GM19324 (cell line): ENCODE measurements around the gene FIBP.

Experiments
- ATAC-seq: cut with Tn5 transposase; IDR thresholded peaks from one replicate; pipeline ENCODE4 v1.9.1; 2021; ENCODE audit warnings: mild to moderate bottlenecking, moderate library complexity; ENCODE audit not compliant: unreplicated experiment, low FRiP score

Gene FIBP

DNA sequence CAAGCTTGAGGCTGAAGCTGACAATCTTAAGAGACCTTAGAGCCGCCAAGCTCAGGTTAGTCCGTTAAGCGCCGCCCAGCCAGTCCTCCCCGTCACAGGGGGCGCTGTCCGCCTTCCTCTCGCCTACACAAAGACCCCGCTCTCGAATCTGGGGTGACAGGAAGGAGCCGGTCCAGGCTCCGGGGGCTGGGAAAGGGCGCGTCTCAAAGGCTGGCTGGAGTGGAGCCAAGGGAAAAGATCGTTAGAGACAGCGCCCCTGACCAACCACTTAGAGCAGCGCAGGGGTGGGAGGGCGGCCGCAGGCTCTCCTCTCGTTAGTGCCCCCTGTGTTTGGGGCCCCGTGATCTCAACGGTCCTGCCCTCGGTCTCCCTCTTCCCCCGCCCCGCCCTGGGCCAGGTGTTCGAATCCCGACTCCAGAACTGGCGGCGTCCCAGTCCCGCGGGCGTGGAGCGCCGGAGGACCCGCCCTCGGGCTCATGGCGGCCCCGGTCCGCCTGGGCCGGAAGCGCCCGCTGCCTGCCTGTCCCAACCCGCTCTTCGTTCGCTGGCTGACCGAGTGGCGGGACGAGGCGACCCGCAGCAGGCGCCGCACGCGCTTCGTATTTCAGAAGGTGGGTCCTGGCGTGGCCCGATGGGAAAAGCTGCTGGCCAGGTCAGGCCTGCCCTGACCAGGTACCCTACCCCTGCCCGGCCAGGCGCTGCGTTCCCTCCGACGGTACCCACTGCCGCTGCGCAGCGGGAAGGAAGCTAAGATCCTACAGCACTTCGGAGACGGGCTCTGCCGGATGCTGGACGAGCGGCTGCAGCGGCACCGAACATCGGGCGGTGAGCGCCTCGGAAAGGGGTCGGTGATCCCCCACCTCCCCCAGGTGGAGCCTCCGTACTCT is 27.8 kb downstream of the FIBP start, which contains the start of gene MUS81:
Gene MUS81, plus strand, starts transcription at position 156 of the 887 bp plus-strand sequence. Its CDS starts 321 bp downstream, at position 477.
- peak; percentile 20 for ATAC-seq

DNA sequence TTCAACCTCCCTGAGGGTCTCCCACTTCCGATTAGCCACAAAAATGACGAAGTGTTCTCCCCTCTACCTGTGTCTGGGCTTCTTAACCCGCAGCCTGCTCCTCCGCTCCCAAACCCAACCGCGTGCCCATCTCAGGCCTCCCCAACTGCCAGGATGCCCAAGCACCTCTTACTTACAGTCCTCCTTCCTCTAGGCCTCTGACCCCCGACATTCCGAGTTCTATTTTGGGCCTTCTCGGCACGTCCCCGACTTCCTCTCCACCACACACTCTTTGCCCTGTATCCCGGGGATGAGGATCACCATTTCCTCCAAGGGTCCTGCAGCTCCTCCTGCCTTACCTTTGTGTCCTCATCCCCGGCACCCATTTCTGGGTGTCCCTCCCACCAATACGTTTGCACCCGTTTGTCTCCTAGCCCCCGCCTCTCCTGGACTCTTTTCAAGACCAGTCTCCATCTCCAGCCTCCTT is 28.4 kb downstream of the FIBP start:
- no peak for ATAC-seq

DNA sequence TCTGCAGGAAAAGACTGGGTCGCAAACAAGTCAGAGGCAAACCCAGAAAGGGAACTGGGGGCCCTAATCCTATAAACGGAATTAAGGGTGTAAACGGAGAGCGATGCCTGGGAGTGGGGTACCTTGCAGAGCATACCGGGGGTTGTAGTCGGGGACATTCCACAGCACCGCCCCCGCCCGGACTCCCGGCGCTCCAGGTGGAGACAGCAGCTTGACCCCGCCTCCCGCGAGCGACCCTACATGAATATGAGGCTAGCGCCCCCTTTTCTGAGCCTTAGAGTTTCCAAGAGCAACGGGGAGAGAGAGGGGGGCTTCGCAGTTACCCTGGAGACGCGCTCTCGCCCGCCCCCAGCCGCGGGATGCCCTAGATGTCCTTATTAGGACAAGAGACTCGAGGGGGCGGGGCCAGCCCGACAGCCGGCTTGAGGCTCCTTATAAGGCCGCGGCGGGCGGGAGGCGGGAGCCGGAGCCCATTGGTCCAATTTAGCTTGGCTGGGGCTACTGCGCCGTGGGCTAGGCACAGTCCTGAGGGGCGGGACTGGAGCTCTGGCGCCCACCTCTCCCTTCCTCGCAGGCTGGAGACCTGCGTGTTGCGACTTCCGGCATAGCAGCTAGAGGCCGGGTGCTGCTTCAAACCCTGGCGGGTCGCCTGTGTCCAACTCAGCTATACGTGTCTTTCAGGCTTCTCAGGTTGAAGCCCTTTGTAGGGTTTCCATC is 29.0 kb downstream of the FIBP start:
- ATAC-seq = peak; percentile 53

DNA sequence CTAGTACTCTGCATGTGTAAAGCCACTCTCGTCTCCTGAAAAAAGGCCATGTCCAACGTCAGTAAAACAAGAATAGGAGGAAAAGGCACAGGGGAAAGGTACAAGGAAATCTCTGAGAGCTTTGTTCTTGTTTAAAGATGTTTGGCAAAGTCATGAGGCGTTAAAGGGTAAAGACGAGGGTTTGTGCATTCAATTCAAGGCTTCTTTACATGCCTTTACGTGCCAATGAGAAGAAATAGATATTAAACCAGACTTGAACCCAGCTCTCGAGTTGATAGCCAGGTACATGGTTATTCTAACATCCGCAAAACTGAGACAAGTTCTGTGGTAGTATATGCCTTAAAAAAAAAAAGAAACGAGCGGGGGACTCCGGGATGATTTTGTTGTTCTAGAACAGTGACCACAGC is 29.6 kb downstream of the FIBP start:
- ATAC-seq = no peak

DNA sequence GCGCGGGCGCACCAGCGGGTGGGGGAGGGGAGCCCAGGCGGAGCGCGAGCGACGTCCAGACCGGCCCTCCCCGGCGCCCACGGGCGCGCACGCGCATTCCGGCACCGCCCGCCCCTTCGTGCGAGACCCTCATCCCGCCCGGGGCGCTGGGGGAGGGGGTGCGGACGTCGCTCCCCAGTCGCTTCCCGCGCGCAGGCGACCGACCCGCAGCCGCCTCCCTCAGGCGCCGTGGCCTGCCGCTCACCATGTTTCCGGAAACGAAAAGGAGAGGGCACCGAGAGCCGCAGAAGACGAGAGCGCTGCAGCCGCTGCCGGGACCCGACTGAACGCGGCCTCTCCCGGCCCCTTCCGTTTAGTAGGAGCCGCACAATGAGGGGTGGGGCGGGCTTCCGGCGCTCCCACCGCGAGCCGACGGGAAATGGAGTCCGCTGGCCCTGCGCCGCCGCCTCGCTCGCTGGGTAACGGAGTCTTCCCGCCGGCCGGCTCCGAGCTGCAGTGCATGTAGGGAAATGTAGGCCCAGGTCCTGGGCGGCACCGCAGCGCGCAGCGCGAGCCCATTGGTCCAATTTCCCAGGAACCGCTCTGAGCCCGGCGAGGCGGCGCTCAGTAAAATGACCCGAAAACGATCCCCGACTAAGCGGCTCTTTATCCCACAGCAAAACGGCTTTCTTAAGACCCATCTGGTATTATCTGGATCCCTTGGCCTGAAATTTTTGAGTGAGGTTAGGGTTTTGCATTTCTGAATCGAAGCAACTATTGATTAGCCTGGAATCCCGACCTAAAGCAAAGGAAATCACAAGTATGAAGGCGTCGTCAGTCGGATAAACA is 30.2 kb downstream of the FIBP start, which contains the start of gene CFL1:
Gene CFL1, minus strand, starts transcription at position 328 of the 828 bp plus-strand sequence. Its CDS starts 81 bp downstream, at position 247.
- peak; percentile 58 for ATAC-seq

DNA sequence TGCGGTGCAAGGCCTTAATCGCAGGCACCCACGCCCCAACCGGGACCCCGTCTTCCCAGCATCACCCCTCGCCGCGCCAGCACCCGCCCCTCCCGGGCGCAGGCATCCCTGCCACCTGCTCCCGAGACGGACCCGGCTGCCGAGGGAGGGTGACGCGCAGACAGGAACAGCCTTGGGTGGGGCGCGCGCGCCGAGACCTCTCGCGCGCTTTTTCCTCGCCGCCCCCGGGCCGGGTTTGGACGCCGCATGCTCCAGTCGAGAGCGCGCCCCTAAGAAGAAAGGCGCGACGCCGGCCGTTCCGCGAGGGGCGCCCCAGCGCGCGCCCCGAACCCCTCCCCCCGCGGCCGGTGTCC is 30.8 kb downstream of the FIBP start:
- ATAC-seq = peak; percentile 10

DNA sequence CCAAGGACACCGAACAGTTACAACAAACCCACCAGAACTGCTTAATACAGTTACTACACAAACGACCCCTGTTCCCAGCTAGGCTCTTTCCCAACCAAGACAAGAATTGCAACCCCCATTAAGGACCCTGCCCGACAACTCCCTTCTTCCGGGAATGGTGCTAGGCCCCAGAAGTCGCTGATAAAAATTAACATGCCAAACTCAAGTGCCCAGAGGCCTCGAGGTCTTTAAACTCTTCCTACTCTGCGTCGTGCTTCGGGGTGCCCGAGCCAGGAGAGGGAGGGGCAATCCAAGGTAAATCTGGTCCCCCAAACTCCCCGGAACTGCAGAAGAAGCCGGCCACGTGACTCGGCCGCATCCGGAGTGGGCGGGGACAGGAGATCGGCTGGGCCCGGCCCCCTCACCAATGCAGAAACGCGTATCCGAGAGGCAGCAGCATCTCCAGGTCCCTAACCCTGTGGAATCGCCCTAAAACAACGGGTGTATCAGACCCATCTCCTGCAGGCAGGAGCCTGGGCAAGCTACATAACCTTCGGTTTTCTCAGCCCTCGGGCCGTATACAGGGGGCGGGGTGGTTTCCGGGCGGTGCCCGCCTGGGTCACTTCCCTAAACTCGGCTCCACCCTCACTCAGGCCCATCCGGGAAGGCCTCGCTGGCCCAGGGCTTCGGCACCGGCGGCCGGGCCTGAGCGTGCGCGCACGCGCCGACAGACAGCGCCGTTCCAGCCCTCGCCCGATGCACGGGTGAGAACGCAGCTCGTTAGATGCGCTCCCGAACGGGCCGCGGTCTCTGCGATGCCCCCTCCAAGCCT is 31.4 kb downstream of the FIBP start:
- ATAC-seq = peak; percentile 38

DNA sequence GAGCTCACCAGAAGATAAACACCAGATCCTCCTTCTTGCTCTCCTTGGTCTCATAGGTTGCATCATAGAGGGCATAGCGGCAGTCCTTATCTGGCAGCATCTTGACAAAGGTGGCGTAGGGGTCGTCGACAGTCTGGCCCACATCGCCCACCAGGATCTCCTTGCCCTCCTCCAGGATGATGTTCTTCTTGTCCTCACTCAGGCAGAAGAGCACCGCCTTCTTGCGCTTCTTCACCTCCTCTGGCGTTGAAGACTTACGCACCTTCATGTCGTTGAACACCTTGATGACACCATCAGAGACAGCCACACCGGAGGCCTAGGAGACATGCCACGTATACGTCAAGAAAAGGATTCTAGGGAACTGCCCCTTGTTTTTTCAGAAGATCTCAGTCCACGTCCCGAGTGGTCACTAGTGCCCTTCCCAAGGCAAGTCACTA is 32.3 kb downstream of the FIBP start:
- ATAC-seq = no peak

DNA sequence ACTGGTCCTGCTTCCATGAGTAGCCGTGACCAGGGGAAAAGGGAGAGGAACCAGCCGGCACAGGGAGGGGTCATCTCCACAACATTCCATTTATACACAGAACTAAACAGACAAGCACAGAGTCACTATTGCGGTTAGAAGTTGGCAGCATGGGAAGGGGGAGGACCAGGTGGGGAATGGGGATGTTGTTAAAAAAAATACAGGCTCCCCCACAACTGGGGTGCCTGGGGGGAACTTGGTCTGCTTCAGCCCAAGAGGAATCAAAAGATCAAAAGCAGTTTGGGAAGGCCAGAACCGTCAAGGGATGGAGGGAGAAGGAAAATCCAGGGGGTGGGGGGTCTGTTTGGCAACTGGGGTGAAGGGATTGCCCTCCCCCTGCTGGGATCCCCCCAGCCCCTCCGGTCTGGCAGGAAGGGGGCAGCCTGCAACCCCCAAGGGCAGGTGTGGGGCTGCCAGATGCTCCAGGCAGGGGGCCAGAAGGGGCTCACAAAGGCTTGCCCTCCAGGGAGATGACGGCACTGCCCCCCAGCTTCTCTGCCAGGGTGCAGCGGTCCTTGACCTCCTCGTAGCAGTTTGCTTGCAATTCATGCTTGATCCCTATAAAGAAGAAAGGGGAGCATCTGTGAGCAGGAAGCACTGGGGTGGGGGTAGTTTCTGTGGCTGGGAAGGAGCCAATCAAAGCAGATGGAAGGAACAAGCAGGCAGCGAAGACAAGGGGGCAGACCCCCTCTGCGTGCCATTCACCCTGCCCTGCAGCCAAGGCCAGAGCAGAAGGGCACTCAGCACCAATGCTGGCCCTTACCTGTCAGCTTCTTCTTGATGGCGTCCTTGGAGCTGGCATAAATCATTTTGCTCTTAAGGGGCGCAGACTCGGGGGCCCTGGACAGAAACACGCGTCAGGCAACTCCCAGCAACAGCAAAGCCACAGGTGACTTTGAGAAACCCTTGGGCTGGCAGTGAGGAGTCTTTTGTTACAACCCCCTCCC is 33.1 kb downstream of the FIBP start:
- no peak for ATAC-seq

DNA sequence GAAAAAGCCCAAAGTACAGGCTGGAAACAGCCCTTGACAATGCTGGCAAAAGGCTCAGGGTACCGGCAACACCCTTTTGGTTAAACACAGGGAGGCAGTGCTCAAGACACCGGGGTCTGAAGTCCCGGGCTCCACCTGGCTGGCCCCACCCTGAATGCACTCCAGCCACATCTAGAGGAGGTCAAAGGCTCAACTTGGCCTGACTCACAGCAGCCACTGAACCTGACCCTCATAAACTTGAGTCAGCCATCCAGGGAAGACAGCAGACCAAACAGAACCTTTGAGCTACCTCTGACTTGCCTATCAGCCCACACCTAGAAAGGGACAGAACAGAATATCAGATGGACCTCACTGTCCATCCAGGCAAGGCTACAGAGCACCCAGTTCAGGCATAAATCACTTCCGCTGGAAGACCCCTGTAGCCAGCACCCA is 34.1 kb downstream of the FIBP start:
- no peak for ATAC-seq

DNA sequence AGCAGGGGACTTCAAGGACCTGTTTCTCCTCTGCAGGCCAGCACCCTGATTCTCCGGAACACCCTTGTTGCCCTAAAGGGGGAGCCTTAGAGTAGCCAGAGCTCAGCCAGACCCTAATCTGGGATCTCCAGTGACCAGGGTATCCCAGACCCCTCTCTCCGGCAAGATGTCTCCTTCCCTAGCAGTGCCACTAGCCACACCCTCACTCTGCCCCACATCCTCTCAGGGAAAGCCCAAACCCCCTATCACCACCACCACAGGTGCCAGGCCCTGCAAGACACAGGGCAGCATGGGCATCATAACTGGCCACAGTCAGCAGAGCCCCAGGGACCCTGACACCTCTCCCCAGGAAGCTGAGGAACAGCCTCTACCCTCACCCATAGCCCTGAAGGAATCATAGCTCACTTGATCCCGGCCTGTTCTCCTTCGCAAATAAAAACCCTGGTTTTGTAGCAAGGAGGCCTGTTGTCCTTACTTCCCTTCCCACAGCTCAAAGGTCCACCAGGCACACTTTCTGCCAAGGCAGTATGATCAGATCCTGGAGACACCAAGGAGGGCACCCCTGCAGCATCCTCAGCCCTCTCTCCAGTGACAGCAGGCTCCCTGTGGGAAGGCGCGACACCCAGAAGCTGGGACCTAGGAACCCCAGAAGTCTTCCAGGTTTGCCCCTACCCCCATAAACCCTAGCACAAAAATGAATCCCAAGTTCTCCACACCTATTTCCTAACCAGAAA is 34.9 kb downstream of the FIBP start:
- no peak for ATAC-seq

DNA sequence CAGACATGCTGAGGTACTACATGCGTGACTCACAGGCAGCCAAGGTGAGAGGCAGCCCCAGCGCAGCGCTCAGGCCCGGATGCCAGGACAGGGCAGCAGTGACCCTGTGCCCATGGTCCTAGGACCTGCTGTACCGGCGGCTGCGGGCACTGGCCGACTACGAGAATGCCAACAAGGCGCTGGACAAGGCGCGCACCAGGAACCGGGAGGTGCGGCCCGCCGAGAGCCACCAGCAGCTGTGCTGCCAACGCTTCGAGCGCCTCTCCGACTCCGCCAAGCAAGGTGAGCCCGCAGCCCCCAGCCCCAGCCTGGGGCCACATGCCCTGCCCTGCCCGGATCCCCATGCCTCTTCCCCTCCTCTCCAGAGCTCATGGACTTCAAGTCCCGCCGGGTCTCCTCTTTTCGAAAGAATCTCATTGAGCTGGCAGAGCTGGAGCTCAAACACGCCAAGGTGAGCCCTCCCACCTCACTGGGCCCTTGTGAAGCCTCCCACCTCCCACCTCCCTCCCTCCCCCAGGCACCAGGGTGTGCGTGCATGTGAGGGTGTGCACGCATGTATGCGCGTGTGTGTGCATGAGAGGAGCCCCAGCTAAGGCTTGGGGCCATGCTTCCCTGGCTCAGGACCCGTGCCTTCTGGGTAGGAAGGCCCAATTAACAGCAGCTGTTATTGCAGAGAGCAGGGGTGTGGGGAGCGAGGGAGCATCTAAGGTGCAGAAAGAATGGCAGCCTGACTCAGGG is 35.6 kb downstream of the FIBP start:
- no peak for ATAC-seq

DNA sequence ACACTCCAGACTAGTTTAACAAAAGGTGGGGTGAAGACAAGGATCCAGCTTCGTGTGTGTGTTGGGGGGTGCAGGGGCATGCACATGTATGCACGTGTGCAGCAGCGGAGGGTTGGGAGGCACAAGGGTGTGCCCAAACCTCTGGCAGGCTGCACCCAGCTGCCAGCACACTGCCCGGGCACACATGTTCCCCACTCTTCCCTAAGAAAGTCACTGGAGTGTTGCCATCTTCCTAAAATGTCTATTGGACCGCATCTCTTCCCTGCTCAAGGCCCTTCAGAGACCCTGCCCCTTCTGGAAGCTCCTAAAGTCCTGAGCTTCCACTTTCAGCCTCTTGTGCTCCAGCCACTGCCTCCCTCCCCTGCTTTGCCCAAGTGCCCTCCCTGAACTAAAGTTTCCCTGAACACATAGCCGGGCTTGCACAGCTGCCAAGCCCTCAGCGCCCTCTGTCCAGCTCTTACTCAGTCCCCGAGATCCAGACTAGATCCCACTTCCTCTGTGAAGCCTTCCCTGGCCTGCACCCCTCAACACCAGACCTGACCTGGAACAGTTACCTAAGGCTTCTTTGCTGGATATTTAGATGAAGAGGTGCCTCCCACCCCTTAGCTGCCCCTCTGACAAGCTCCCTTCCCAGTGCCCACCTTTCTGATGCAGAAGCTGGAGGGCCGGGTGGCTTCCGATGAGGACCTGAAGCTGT is 36.3 kb downstream of the FIBP start:
- ATAC-seq = no peak

DNA sequence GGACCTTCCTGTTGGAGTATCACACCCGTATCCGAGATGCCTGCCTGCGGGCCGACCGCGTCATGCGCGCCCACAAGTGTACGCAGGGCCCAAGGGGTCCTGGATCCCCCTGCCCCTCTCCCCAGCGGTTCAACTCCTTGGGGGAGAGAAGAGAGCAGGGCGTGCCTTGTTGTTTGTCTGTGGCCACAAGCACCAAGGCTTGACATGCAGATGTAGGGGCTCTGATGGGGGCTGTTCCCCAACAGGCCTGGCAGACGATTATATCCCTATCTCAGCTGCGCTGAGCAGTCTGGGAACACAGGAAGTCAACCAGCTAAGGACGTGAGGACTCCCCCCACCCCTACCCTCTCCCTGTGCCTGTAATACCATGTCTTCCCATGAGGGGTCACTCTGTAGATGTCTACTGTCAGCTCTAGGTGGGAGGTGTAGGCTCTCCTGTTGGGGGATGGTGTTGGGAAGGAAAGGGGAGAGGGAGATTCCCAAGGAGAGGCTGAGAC is 37.1 kb downstream of the FIBP start:
- ATAC-seq = no peak

DNA sequence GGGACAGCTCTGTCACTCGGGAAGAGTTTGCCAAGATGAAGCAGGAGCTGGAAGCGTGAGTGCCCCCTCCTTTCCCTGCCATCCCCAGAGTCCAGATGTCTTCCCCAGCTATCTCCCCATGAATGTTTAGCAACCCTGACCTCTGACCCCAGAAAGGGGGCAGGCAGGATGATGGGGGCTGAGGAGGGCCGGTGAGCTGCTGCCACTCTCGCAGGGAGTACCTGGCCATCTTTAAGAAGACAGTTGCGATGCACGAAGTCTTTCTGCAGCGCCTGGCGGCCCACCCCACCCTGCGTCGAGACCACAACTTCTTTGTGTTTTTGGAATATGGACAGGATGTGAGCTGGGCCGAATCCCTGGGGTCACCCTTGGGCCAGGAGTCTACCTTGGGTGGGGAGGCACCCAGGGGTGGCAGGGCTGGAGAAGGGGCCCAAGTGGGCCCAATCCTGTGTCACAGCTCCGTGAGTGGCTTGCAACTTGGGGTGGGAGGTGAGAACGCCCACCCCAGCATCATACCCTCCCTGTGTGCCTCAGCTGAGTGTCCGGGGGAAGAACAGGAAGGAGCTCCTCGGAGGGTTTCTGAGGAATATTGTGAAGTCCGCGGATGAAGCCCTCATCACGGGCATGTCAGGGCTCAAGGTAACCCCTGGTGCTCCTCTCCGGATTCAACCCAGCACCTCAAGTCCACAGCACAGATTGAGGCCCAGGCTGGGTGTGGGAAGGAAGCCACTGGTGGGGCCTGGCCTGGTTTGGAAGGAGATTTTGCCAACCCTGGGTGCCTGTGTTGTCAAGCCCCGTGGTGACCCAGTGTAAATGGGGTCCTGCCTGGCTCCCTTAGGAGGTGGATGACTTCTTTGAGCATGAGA is 37.8 kb downstream of the FIBP start:
- ATAC-seq = no peak
